ENCODE measurements around the gene RAB31. TPM values are rescaled to one million over a fixed set of nuclear protein-coding genes. Genes with fewer than 3 reads are reported as not detected.
A peak's percentile ranks its signal among the peaks of the same experiment; 100 is the strongest.

The RAB31 gene
- total and polyA plus RNA-seq, 2 of the 13 experiments (the other 11 are each of a cell fraction or from before 2014, with no cell fraction given), result 1.1 to 1.7 TPM

- TF ChIP-seq PAXIP1 (CRISPR knock-in tag; conservative IDR thresholded peaks at IDR 0.05) (peak; percentile 44), ZNF331 (CRISPR knock-in tag; IDR thresholded peaks at IDR 0.05) (peak; percentile 34; the same call in 1 of the 2 replicates), ELF3 (CRISPR knock-in tag; IDR thresholded peaks at IDR 0.05) (0 out of 2 replicates have a peak, but pooled peaks have one; percentile 32), NBN (conservative IDR thresholded peaks at IDR 0.05) (no peak), ZNF263 (CRISPR knock-in tag; IDR thresholded peaks at IDR 0.05) (0 out of 2 replicates have a peak, but pooled peaks have one; percentile 32), PPARG (CRISPR knock-in tag; conservative IDR thresholded peaks at IDR 0.05) (no peak), FOSL2 (CRISPR knock-in tag; IDR thresholded peaks at IDR 0.05) (peak; percentile 49; the same call in 1 of the 2 replicates), ZSCAN25 (CRISPR knock-in tag; IDR thresholded peaks at IDR 0.05) (0 out of 2 replicates have a peak, but pooled peaks have one; percentile 69), TOPORS (CRISPR knock-in tag; IDR thresholded peaks at IDR 0.05) (no peak), SPEN (CRISPR knock-in tag; IDR thresholded peaks at IDR 0.05; ENCODE audit: low read depth) (peak; percentile 40; the same call in 1 of the 2 replicates), HDAC2 (CRISPR knock-in tag; IDR thresholded peaks at IDR 0.05) (peak; percentile 63; the same call in 1 of the 2 replicates), TEAD3 (CRISPR knock-in tag; optimal IDR thresholded peaks at IDR 0.05; ENCODE audit: borderline replicate concordance) (peak; percentile 75), ZNF746 (CRISPR knock-in tag; IDR thresholded peaks at IDR 0.05) (peak; percentile 56; the same call in 1 of the 2 replicates), ZNF687 (CRISPR knock-in tag; IDR thresholded peaks at IDR 0.05) (peak; percentile 52), SRY (CRISPR knock-in tag; IDR thresholded peaks at IDR 0.05) (peak; percentile 58; the same call in 1 of the 2 replicates), TBL1XR1 (IDR thresholded peaks at IDR 0.05; ENCODE audit: borderline replicate concordance, low read length, partially characterized antibody) (peak; percentile 18), ZNF580 (CRISPR knock-in tag; IDR thresholded peaks at IDR 0.05; ENCODE audit: borderline replicate concordance, low read depth) (0 out of 2 replicates have a peak, but pooled peaks have one; percentile 22), JARID2 (CRISPR knock-in tag; IDR thresholded peaks at IDR 0.05; ENCODE audit: insufficient replicate concordance) (no peak), HOXA3 (CRISPR knock-in tag; IDR thresholded peaks at IDR 0.05) (peak; percentile 51; the same call in 1 of the 2 replicates), TGIF2 (CRISPR knock-in tag; IDR thresholded peaks at IDR 0.05) (peak; percentile 68; the same call in 1 of the 2 replicates), ZNF138 (CRISPR knock-in tag; IDR thresholded peaks at IDR 0.05; ENCODE audit: low read depth) (no peak), ZNF136 (CRISPR knock-in tag; IDR thresholded peaks at IDR 0.05; ENCODE audit: low read depth) (0 out of 2 replicates have a peak, but pooled peaks have one; percentile 30), RXRB (CRISPR knock-in tag; IDR thresholded peaks at IDR 0.05; ENCODE audit: borderline replicate concordance) (peak; percentile 24; the same call in 1 of the 2 replicates), DPF2 (CRISPR knock-in tag; IDR thresholded peaks at IDR 0.05; ENCODE audit: borderline replicate concordance, low read depth) (peak; percentile 30; the same call in 1 of the 2 replicates), KDM6A (CRISPR knock-in tag; IDR thresholded peaks at IDR 0.05; ENCODE audit: low read depth) (0 out of 2 replicates have a peak, but pooled peaks have one; percentile 38)
Observed at GRCh38 chr18:9734189-9734588, 26.1 kb downstream of the RAB31 start (continued).
